HepG2 (cell line): Measurements from ENCODE around the gene GCG. TPM values are rescaled to one million over a fixed set of nuclear protein-coding genes. Genes with fewer than 3 reads are reported as not detected.

Experiments
- CCAR2 ChIP-seq: fragments of 200-400 bp; formaldehyde crosslinking; optimal IDR thresholded peaks from 2 replicates; pipeline ENCODE3; 2018; ENCODE audit warnings: low read depth, mild to moderate bottlenecking, low read length, moderate library complexity
- CEBPB ChIP-seq: IDR thresholded peaks from 2 replicates; pipeline ENCODE4 v1.6.1; 2011; ENCODE audit warnings: low read depth, low read length, improper control_type of control experiment, borderline replicate concordance
- CHD4 ChIP-seq: fragments of 200-600 bp; sonication (generic); IDR thresholded peaks from 2 replicates; pipeline ENCODE4 v1.7.0; 2017; ENCODE audit warnings: mild to moderate bottlenecking, low read length, borderline replicate concordance
- EP300 ChIP-seq, 3 experiments: sonication (generic) in 1 of 3; formaldehyde crosslinking in 1 of 3; IDR thresholded peaks; 2 replicates each; pipeline versions ENCODE4 v1.5.1 to v1.6.1; 2011 to 2020; ENCODE audit warnings: low read depth in 2 of 3, low read length in 2 of 3, borderline replicate concordance in 1 of 3, improper control_type of control experiment in 1 of 3, mild to moderate bottlenecking in 1 of 3, missing genetic modification reagents in 1 of 3, moderate library complexity in 1 of 3
- ETV5 ChIP-seq: IDR thresholded peaks from 2 replicates; pipeline ENCODE4 v1.6.1; 2018; ENCODE audit warnings: missing biosample characterization, missing genetic modification reagents, inconsistent platforms, borderline replicate concordance
- MAFF ChIP-seq: IDR thresholded peaks from 2 replicates; pipeline ENCODE4 v1.6.1; 2011; ENCODE audit warnings: low read depth, low read length, improper control_type of control experiment
- NFIC ChIP-seq: IDR thresholded peaks from 2 replicates; pipeline ENCODE4 v1.6.1; 2012; ENCODE audit warnings: mild to moderate bottlenecking, low read length, inconsistent platforms
- NFYB ChIP-seq: sonication (generic); formaldehyde crosslinking; IDR thresholded peaks from 2 replicates; pipeline ENCODE4 v1.4.0; 2020; ENCODE audit warnings: missing genetic modification reagents
- SKI ChIP-seq: fragments of 450-650 bp; IDR thresholded peaks from one replicate; pipeline ENCODE4 v1.6.1; 2018; ENCODE audit warnings: mild to moderate bottlenecking; ENCODE audit not compliant: partially characterized antibody
- SMAD3 ChIP-seq: sonication (generic); formaldehyde crosslinking; IDR thresholded peaks from 2 replicates; pipeline ENCODE4 v1.4.0; 2020; ENCODE audit warnings: missing genetic modification reagents
- SOX5 ChIP-seq: IDR thresholded peaks from 2 replicates; pipeline ENCODE4 v1.6.1; 2016; ENCODE audit warnings: borderline replicate concordance
- TCF7 ChIP-seq: sonication (generic); IDR thresholded peaks from 2 replicates; pipeline ENCODE4 v1.6.1; 2016; ENCODE audit warnings: antibody characterized with exemption, low read depth
- U2AF1 ChIP-seq: fragments of 200-400 bp; formaldehyde crosslinking; optimal IDR thresholded peaks from 2 replicates; pipeline ENCODE3; 2017; ENCODE audit warnings: mild to moderate bottlenecking, low read depth, low read length
- ZBTB20 ChIP-seq: sonication (generic); formaldehyde crosslinking; IDR thresholded peaks from 2 replicates; pipeline ENCODE4 v1.8.1; 2023; ENCODE audit warnings: missing genetic modification reagents, low read depth, mild to moderate bottlenecking, borderline replicate concordance
- ZBTB38 ChIP-seq: sonication (generic); formaldehyde crosslinking; IDR thresholded peaks from 2 replicates; pipeline ENCODE4 v1.5.1; 2020; ENCODE audit warnings: mild to moderate bottlenecking, missing genetic modification reagents
- ZBTB42 ChIP-seq: sonication (generic); formaldehyde crosslinking; IDR thresholded peaks from 2 replicates; pipeline ENCODE4 v1.5.0; 2020; ENCODE audit warnings: mild to moderate bottlenecking, missing genetic modification reagents
- ZNF143 ChIP-seq: sonication (generic); formaldehyde crosslinking; IDR thresholded peaks from 2 replicates; pipeline ENCODE4 v1.4.0; 2020; ENCODE audit warnings: missing genetic modification reagents
- ZNF383 ChIP-seq: sonication (generic); formaldehyde crosslinking; IDR thresholded peaks from 2 replicates; pipeline ENCODE4 v1.4.0; 2020; ENCODE audit warnings: missing genetic modification reagents, mild to moderate bottlenecking, borderline replicate concordance
- ZNF484 ChIP-seq: sonication (generic); formaldehyde crosslinking; IDR thresholded peaks from 2 replicates; pipeline ENCODE4 v1.5.1; 2020; ENCODE audit warnings: mild to moderate bottlenecking, low read depth, missing genetic modification reagents, borderline replicate concordance
- polyA plus RNA-seq, 8 experiments: library from polyadenylated mRNA; depleted of rRNA in 3 of 8; stranded (reverse) in 7 of 8; unstranded in 1 of 8; fragments of >200 nt; fragmentation: Illumina TruSeq in 4 of 8; extraction: Trizol in 4 of 8; gene quantifications; 2 replicates each; pipeline versions ENCODE4 v1.2.1 to v1.2.3, GENCODE V29; 2011 to 2016; ENCODE audit warnings: low read depth in 4 of 8, missing spikeins in 1 of 8, mixed read lengths in 1 of 8; ENCODE audit not compliant: insufficient read depth in 1 of 8
- total RNA-seq, 5 experiments: library from RNA; depleted of rRNA; stranded (reverse); fragments of >200 nt; fragmentation: Illumina TruSeq; extraction: Trizol; gene quantifications; 2 replicates each; pipeline ENCODE4 v1.2.3, GENCODE V29; 2016; ENCODE audit warnings: low read depth in 1 of 5
- TF ChIP-seq, protein P1 (sequence below): sonication (generic); formaldehyde crosslinking; IDR thresholded peaks from 2 replicates; pipeline ENCODE4 v1.5.1; 2020; ENCODE audit warnings: missing genetic modification reagents, mild to moderate bottlenecking, borderline replicate concordance
- TF ChIP-seq, protein P2 (sequence below): sonication (generic); formaldehyde crosslinking; IDR thresholded peaks from 2 replicates; pipeline ENCODE4 v1.5.0; 2020; ENCODE audit warnings: missing genetic modification reagents, mild to moderate bottlenecking, borderline replicate concordance
- TF ChIP-seq, protein P3 (sequence below): IDR thresholded peaks from 2 replicates; pipeline ENCODE4 v1.4.0; 2020; ENCODE audit warnings: mild to moderate bottlenecking, missing genetic modification reagents

GCG gene
- total and polyA plus RNA-seq, 2 of the 13 experiments (the other 11 are each of a cell fraction or from before 2014, with no cell fraction given): not detected

DNA sequence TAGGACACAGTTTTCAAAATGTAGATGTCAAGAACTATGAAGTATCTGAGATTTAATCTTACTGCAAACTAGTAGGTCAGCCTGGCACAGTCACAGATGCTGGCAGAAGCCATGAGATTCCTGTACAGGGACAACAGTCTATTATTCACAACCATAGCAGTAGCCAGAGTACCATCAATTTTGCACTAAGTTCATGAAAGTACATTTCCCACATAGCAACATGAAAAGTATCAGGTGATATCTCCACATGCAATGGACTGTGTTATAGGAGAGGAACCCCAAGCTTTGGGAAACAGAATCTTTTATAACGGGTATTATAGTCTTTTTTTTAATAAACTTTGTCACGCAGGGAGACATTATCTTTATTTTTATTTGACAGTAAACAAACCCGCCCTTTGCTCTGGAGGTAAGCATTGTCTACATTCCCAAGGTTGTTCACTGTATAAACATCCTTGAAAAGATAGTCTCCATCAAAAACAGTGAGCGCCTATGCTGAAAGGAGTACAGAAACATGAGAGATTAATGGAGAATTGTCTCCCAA, 44.6 kb downstream of the GCG start (continued):
- TF ChIP-seq CHD4: no peak
- no peak for TF ChIP-seq ZNF484 (CRISPR knock-in tag)
- no peak for TF ChIP-seq MAFF
- no peak for TF ChIP-seq U2AF1
- TF ChIP-seq ETV5 (CRISPR knock-in tag): peak; percentile 35; the same call in 1 of the 2 replicates
- peak; percentile 36 for TF ChIP-seq SKI
- no peak for TF ChIP-seq ZNF383 (CRISPR knock-in tag)
- TF ChIP-seq, protein P1, sequence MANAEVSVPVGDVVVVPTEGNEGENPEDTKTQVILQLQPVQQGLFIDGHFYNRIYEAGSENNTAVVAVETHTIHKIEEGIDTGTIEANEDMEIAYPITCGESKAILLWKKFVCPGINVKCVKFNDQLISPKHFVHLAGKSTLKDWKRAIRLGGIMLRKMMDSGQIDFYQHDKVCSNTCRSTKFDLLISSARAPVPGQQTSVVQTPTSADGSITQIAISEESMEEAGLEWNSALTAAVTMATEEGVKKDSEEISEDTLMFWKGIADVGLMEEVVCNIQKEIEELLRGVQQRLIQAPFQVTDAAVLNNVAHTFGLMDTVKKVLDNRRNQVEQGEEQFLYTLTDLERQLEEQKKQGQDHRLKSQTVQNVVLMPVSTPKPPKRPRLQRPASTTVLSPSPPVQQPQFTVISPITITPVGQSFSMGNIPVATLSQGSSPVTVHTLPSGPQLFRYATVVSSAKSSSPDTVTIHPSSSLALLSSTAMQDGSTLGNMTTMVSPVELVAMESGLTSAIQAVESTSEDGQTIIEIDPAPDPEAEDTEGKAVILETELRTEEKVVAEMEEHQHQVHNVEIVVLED (CRISPR knock-in tag): no peak
- TF ChIP-seq ZBTB42: no peak
- no peak for TF ChIP-seq ZBTB38 (CRISPR knock-in tag)
- peak; percentile 93; the same call in 1 of the 2 replicates for TF ChIP-seq NFIC
- TF ChIP-seq, protein P2, sequence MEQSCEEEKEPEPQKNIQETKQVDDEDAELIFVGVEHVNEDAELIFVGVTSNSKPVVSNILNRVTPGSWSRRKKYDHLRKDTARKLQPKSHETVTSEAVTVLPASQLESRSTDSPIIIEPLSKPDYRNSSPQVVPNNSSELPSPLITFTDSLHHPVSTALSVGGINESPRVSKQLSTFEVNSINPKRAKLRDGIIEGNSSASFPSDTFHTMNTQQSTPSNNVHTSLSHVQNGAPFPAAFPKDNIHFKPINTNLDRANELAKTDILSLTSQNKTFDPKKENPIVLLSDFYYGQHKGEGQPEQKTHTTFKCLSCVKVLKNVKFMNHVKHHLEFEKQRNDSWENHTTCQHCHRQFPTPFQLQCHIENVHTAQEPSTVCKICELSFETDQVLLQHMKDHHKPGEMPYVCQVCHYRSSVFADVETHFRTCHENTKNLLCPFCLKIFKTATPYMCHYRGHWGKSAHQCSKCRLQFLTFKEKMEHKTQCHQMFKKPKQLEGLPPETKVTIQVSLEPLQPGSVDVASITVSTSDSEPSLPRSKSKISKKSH (CRISPR knock-in tag): no peak
- TF ChIP-seq, protein P3, sequence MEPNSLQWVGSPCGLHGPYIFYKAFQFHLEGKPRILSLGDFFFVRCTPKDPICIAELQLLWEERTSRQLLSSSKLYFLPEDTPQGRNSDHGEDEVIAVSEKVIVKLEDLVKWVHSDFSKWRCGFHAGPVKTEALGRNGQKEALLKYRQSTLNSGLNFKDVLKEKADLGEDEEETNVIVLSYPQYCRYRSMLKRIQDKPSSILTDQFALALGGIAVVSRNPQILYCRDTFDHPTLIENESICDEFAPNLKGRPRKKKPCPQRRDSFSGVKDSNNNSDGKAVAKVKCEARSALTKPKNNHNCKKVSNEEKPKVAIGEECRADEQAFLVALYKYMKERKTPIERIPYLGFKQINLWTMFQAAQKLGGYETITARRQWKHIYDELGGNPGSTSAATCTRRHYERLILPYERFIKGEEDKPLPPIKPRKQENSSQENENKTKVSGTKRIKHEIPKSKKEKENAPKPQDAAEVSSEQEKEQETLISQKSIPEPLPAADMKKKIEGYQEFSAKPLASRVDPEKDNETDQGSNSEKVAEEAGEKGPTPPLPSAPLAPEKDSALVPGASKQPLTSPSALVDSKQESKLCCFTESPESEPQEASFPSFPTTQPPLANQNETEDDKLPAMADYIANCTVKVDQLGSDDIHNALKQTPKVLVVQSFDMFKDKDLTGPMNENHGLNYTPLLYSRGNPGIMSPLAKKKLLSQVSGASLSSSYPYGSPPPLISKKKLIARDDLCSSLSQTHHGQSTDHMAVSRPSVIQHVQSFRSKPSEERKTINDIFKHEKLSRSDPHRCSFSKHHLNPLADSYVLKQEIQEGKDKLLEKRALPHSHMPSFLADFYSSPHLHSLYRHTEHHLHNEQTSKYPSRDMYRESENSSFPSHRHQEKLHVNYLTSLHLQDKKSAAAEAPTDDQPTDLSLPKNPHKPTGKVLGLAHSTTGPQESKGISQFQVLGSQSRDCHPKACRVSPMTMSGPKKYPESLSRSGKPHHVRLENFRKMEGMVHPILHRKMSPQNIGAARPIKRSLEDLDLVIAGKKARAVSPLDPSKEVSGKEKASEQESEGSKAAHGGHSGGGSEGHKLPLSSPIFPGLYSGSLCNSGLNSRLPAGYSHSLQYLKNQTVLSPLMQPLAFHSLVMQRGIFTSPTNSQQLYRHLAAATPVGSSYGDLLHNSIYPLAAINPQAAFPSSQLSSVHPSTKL (CRISPR knock-in tag): peak; percentile 96
- TF ChIP-seq CEBPB: no peak
- TF ChIP-seq TCF7: peak; percentile 64
- 0 out of 2 replicates have a peak, but pooled peaks have one; percentile 42 for TF ChIP-seq SMAD3 (CRISPR knock-in tag)
- 0 out of 2 replicates have a peak, but pooled peaks have one; percentile 47 for TF ChIP-seq ZBTB20 (CRISPR knock-in tag)
- peak; percentile 14 to 96; a peak in 2 of 4 replicates for TF ChIP-seq EP300 (IDR thresholded peaks at IDR 0.05; ENCODE audit: low read depth in 2 of 2, low read length in 2 of 2)
- no peak; the same call in 1 of the 2 replicates for TF ChIP-seq EP300 (CRISPR knock-in tag; IDR thresholded peaks at IDR 0.05; ENCODE audit: borderline replicate concordance)
- no peak for TF ChIP-seq CCAR2
- no peak for TF ChIP-seq NFYB (CRISPR knock-in tag)
- peak; percentile 93 for TF ChIP-seq SOX5 (CRISPR knock-in tag)
- no peak for TF ChIP-seq ZNF143 (CRISPR knock-in tag)
